T-helper 17 cell (primary cell): Measurements from ENCODE around the gene SRGAP1. TPM values are rescaled to one million over a fixed set of nuclear protein-coding genes. Genes with fewer than 3 reads are reported as not detected.
"Not testable (repeated sequence)": the region's sequence is repeated elsewhere in the genome, so short reads cannot be mapped to it uniquely, and the experiment has no call there.

Experiments
- ATAC-seq: fragments of 150-1000 bp; cut with Tn5 transposase; 2 replicates; pipeline ENCODE4 v1.10.0; 2021; ENCODE audit warnings: mild to moderate bottlenecking, moderate library complexity
- DNase-seq, 3 donors: peaks; one replicate each; pipeline versions ENCODE4 v3.0.0 to v3.0.0-alpha.2; 2020 to 2021
- H3K9me3 ChIP-seq: one replicate; pipeline ENCODE4 v1.7.0; 2013; ENCODE audit warnings: low read length, mild to moderate bottlenecking; ENCODE audit not compliant: control insufficient read depth, poor library complexity, severe bottlenecking
- H3K27ac Mint-ChIP-seq: one replicate; pipeline ENCODE4 v1.8.0; 2022; ENCODE audit warnings: mild to moderate bottlenecking, moderate library complexity, mixed read lengths
- H3K27me3 Mint-ChIP-seq: one replicate; pipeline ENCODE4 v1.8.0; 2022; ENCODE audit warnings: mixed read lengths
- H3K36me3 Mint-ChIP-seq: one replicate; pipeline ENCODE4 v1.8.0; 2022; ENCODE audit warnings: low read depth, mixed read lengths
- H3K4me1 Mint-ChIP-seq: one replicate; pipeline ENCODE4 v1.8.0; 2022; ENCODE audit warnings: mild to moderate bottlenecking, mixed read lengths
- H3K4me3 Mint-ChIP-seq: one replicate; pipeline ENCODE4 v1.8.0; 2022; ENCODE audit warnings: mild to moderate bottlenecking, moderate library complexity, mixed read lengths
- total RNA-seq, 4 donors: library from RNA in 2 of 4; stranded (reverse) in 2 of 4; gene quantifications; one replicate each; pipeline ENCODE4 v1.2.3 and lab custom pipeline; 2022 to 2026

Gene SRGAP1
- total RNA-seq, 2 donors from 2014 or later: 0.05 to 0.13 TPM

DNA sequence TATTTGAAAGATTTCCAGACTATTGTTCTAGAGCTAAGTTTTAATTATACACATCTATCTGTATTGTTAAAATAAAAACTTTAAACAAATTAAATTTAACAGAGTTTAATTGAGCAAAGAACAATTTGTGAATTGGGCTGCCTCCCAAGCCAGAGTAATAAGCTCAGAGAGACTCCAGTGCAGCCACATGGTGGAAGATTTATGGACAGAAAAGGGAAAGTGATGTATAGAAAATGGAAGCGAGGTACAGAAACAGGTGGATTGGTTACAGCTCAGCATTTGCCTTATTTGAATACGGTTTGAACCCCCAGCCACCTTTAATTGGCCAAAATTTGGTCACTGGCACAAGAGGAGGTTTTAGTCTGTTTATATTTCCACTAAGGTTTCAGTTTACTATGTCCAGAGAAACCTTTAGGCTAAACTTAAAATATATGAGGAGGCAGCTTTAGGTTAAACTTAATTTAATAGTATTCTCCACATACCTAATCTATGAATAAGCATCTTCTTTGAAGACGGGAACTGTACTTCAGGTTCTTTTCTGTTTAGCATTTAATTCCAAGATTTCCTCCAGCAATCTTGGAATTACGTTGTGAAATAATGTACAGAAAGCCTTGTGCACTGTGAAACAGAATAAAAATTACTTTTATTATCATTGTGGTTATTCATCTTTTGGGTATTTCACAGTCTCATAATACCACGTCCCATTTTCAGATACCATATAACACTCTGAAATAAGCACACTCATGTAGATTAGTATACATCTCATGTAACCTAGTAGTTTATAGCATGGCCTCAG, 19.4 kb downstream of the SRGAP1 start:
- Mint-ChIP-seq H3K36me3 (peaks cover 2% of the 10 kb centered on the region), H3K27me3 (peaks cover 4% of the 10 kb centered on the region), H3K4me3 (no peak overlapping the region), H3K27ac (no peak overlapping the region), H3K4me1 (no peaks in the 10 kb centered on the region)
- DNase-seq (no peak), ATAC-seq (no peak)
- no peaks in the 10 kb centered on the region for H3K9me3 ChIP-seq

DNA sequence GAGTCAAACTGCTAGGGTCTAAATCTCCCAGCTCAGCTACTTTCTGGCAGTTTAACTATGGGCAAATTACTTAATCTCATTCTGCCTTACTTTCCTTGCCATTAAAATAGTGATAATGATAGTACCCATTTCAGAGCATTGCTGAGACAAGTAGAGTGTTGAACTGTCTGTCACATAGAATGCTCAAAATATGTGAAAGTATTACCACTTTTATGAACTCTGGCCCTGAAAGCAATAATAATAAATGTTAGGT, 19.9 kb downstream of the SRGAP1 start:
- Mint-ChIP-seq H3K27ac (no peak overlapping the region), H3K27me3 (peaks cover 8% of the 10 kb centered on the region), H3K4me3 (no peak overlapping the region), H3K4me1 (no peaks in the 10 kb centered on the region), H3K36me3 (peaks cover under 1% of the 10 kb centered on the region)
- DNase-seq: no peak
- ATAC-seq: no peak
- H3K9me3 ChIP-seq: no peaks in the 10 kb centered on the region

DNA sequence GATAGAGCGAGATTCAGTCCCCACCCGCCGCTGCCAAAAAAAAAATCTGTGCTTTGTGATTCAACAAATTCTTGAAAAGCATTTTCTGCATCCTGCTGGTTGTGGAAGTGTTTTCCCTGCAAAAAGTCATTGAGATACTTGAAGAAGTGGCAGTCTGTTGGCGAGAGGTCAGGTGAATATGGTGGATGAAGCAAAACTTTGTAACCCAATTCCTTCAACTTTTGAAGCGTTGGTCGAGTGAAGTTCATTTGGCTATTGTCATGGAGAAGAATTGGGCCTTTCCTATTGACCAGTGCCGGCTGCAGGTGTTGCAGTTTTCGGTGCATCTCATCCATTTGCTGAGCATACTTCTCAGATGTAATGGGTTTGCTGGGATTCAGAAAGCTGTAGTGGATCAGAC, 20.9 kb downstream of the SRGAP1 start:
- H3K4me1 Mint-ChIP-seq: no peaks in the 10 kb centered on the region
- no peak overlapping the region for H3K4me3 Mint-ChIP-seq
- H3K27ac Mint-ChIP-seq: no peak overlapping the region
- no peak for ATAC-seq
- H3K36me3 Mint-ChIP-seq: no peaks in the 10 kb centered on the region
- DNase-seq: no peak
- no peaks in the 10 kb centered on the region for H3K9me3 ChIP-seq
- peaks cover 15% of the 10 kb centered on the region for H3K27me3 Mint-ChIP-seq

DNA sequence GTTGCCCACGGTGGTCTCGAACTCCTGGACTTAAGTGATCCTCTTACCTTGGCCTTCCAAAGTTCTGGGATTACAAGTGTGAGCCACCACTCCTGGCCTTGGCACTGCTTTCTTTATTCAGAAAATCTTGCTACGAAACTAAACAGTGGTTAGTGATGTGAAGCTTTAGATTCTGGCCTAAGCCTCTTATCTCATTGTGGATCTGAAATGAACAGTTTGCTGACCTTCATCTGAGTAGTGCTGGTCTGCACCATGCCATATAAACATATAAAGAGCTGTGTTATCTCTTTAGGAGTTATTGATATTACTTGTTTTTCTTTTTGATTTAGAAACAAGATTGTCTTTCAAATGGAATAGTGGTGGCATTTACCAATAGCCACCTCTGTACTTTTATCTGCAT, 22.6 kb downstream of the SRGAP1 start:
- Mint-ChIP-seq H3K36me3 (peaks cover 2% of the 10 kb centered on the region), H3K4me1 (no peaks in the 10 kb centered on the region), H3K27me3 (peaks cover 27% of the 10 kb centered on the region), H3K4me3 (no peak overlapping the region), H3K27ac (no peak overlapping the region)
- ATAC-seq (no peak), DNase-seq (no peak)
- no peaks in the 10 kb centered on the region for H3K9me3 ChIP-seq

GRCh38 chr12:63869656-63870055, 25.2 kb downstream of the SRGAP1 start:
- no peak for DNase-seq
- Mint-ChIP-seq H3K36me3 (peaks cover 2% of the 10 kb centered on the region), H3K4me1 (no peaks in the 10 kb centered on the region), H3K4me3 (no peak overlapping the region), H3K27me3 (peaks cover 45% of the 10 kb centered on the region), H3K27ac (no peak overlapping the region)
- ATAC-seq: no peak
- H3K9me3 ChIP-seq: no peaks in the 10 kb centered on the region

GRCh38 chr12:63870838-63871237, 26.3 kb downstream of the SRGAP1 start:
- Mint-ChIP-seq H3K27me3 (peaks cover 50% of the 10 kb centered on the region), H3K36me3 (peaks cover 2% of the 10 kb centered on the region), H3K4me1 (no peaks in the 10 kb centered on the region), H3K4me3 (no peak overlapping the region), H3K27ac (no peak overlapping the region)
- ATAC-seq (no peak), DNase-seq (no peak)
- H3K9me3 ChIP-seq: no peaks in the 10 kb centered on the region

GRCh38 chr12:63874897-63875480, 30.5 kb downstream of the SRGAP1 start:
- no peaks in the 10 kb centered on the region for H3K9me3 ChIP-seq
- no peak overlapping the region for H3K27ac Mint-ChIP-seq
- DNase-seq (no peak), ATAC-seq (no peak)
- H3K27me3 Mint-ChIP-seq: peaks cover 41% of the 10 kb centered on the region
- H3K36me3 Mint-ChIP-seq: peaks cover 2% of the 10 kb centered on the region
- H3K4me3 Mint-ChIP-seq: no peak overlapping the region
- no peaks in the 10 kb centered on the region for H3K4me1 Mint-ChIP-seq

DNA sequence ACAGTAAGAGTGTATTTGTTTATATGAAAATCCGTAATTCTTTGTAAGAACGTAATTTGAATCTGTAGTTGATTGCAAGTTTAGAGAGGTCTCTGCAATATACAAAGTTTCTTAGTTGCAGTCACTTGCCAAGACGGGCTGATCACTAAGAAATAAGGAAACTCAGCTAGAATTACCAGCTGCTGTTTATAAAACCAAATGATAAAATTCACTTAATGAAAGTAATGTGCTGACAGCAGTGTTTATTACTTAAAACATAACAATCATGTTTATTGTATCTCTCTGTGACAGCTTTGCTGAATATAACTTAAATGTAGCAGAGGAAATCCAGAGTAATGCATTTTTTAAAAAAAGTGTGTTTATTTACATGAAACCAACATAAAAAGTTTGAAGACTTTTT, 31.2 kb downstream of the SRGAP1 start:
- Mint-ChIP-seq H3K4me3 (no peak overlapping the region), H3K36me3 (peaks cover 2% of the 10 kb centered on the region), H3K27ac (no peak overlapping the region), H3K27me3 (peaks cover 36% of the 10 kb centered on the region), H3K4me1 (no peaks in the 10 kb centered on the region)
- no peak for ATAC-seq
- DNase-seq: no peak
- H3K9me3 ChIP-seq: no peaks in the 10 kb centered on the region

DNA sequence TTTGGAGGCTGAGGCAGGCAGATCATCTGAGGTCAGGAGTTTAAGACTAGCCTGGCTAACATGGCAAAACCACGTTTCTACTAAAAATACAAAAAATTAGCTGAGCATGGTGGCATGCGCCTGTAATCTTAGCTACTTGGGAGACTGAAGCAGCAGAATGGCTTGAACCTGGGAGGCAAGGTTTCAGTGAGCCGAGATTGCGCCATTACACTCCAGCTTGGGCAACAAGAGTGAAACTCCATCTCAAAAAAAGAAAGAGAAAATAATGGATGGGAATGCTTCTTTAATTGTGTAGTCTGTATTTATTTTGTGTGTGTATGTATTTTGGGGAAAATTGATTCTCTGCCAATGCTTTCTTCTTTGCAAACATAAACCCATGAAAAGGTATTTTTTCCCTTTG, 32.5 kb downstream of the SRGAP1 start:
- peaks cover 24% of the 10 kb centered on the region for H3K27me3 Mint-ChIP-seq
- H3K36me3 Mint-ChIP-seq: no peaks in the 10 kb centered on the region
- no peaks in the 10 kb centered on the region for H3K4me1 Mint-ChIP-seq
- DNase-seq: no peak
- H3K4me3 Mint-ChIP-seq: no peak overlapping the region
- no peaks in the 10 kb centered on the region for H3K9me3 ChIP-seq
- no peak for ATAC-seq
- H3K27ac Mint-ChIP-seq: no peak overlapping the region

DNA sequence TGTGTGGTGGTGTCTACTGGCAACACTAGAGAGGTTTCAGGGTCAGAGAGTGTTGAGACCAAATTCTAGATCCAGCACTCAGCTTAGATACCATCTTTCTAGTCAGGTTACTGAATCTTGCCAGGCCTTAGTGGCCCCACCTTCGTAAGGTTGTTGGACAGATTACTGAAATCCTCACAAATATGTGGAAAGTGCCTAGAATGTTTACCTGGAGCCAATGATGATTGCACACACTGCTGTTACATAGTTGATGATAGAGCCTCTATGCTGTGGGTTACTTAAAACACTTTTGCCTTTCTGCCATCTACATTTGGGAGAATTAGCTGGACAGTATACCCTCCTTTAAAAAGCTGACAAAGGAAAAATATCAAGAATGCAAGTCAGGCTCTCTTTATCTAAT, 33.2 kb downstream of the SRGAP1 start:
- DNase-seq: no peak
- Mint-ChIP-seq H3K36me3 (no peaks in the 10 kb centered on the region), H3K4me1 (no peaks in the 10 kb centered on the region), H3K27me3 (peaks cover 17% of the 10 kb centered on the region), H3K4me3 (no peak overlapping the region), H3K27ac (no peak overlapping the region)
- no peaks in the 10 kb centered on the region for H3K9me3 ChIP-seq
- no peak for ATAC-seq

- H3K27ac Mint-ChIP-seq, DNase-seq, H3K4me1 Mint-ChIP-seq, H3K9me3 ChIP-seq, H3K4me3 Mint-ChIP-seq, ATAC-seq, H3K27me3 Mint-ChIP-seq, H3K36me3 Mint-ChIP-seq: not testable (repeated sequence)
Observed at GRCh38 chr12:63880235-63880634, 35.7 kb downstream of the SRGAP1 start.

DNA sequence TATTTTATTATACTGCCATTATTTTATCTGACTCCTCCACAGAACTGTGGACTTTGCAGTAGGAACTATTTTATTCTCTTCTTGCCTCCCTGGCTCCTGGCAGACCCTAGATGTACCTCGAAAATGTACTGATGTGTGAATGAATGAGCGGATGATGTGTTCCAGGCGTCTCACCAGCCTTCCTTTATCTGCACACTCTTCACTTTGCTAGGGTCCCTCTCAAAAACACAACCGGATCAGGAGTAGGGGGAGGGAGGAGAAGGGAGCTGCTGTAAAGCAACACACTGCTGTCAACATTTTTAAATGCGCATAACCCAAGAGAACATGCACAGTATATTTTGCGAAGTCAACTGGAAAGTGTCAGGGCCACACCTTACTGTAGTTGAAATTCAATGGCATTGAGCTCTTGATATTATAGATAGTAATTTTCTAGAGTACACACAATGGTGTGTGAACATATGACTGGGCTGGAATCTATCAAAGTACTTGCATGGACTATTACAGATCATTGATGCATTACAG, 36.3 kb downstream of the SRGAP1 start:
- Mint-ChIP-seq H3K4me3 (no peak overlapping the region), H3K4me1 (no peaks in the 10 kb centered on the region), H3K36me3 (no peaks in the 10 kb centered on the region), H3K27me3 (no peaks in the 10 kb centered on the region), H3K27ac (no peak overlapping the region)
- DNase-seq: no peak
- H3K9me3 ChIP-seq: no peaks in the 10 kb centered on the region
- no peak for ATAC-seq

GRCh38 chr12:63882844-63883243, 38.3 kb downstream of the SRGAP1 start:
- no peak for DNase-seq
- ATAC-seq: no peak
- H3K27me3 Mint-ChIP-seq: peaks cover 9% of the 10 kb centered on the region
- no peaks in the 10 kb centered on the region for H3K9me3 ChIP-seq
- H3K27ac Mint-ChIP-seq: no peak overlapping the region
- H3K36me3 Mint-ChIP-seq: no peaks in the 10 kb centered on the region
- H3K4me3 Mint-ChIP-seq: no peak overlapping the region
- H3K4me1 Mint-ChIP-seq: no peaks in the 10 kb centered on the region

DNA sequence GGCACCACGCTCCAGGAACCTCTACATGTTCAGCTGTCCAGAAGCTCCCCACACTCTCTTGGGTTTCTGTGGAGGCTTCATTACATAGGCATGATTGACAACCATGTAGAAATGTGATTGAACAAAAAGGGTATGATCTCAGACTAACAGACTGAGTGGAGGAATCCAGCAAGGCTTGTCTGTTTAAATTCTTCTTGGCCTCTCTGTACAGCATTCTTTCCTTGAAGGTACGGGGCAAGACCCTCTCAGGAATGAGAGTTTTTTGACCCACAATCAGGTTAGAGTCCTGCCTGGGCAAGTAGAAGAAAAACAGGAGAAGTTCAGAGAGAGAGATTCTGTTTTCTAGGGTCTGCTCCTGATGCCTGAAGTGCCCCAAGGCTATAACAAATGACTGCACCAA, 40.9 kb downstream of the SRGAP1 start:
- no peaks in the 10 kb centered on the region for H3K4me1 Mint-ChIP-seq
- H3K9me3 ChIP-seq: no peaks in the 10 kb centered on the region
- peaks cover 18% of the 10 kb centered on the region for H3K27me3 Mint-ChIP-seq
- ATAC-seq (no peak), DNase-seq (no peak)
- H3K27ac Mint-ChIP-seq: no peak overlapping the region
- H3K36me3 Mint-ChIP-seq: no peaks in the 10 kb centered on the region
- no peak overlapping the region for H3K4me3 Mint-ChIP-seq
